H9 (cell line): Measurements from ENCODE around the gene AMBRA1. TPM values are rescaled to one million over a fixed set of nuclear protein-coding genes. Genes with fewer than 3 reads are reported as not detected.

Experiments used
- DNase-seq: peaks from one replicate; pipeline ENCODE4 v3.0.0-alpha.2; 2017
- H2AFZ ChIP-seq: one replicate; pipeline ENCODE4 v1.6.1; 2013; ENCODE audit warnings: mild to moderate bottlenecking, low read length, control low read depth, moderate library complexity
- H2AK5ac ChIP-seq: 2 replicates; pipeline ENCODE4 v1.6.1; 2013; ENCODE audit warnings: low read length, control low read depth, mixed read lengths; ENCODE audit not compliant: insufficient read length
- H2BK120ac ChIP-seq: one replicate; pipeline ENCODE4 v1.6.1; 2013; ENCODE audit warnings: low read depth, mild to moderate bottlenecking, low read length, control low read depth, inconsistent platforms; ENCODE audit not compliant: poor library complexity, severe bottlenecking
- H2BK12ac ChIP-seq: 2 replicates; pipeline ENCODE4 v1.6.1; 2013; ENCODE audit warnings: low read length, control low read depth, mixed read lengths, low read depth; ENCODE audit not compliant: insufficient read length
- H2BK15ac ChIP-seq: 2 replicates; pipeline ENCODE4 v1.6.1; 2013; ENCODE audit warnings: low read depth, low read length, control low read depth
- H2BK20ac ChIP-seq: one replicate; pipeline ENCODE4 v1.6.1; 2013; ENCODE audit warnings: low read depth, mild to moderate bottlenecking, low read length, control low read depth, inconsistent platforms; ENCODE audit not compliant: poor library complexity, severe bottlenecking
- H2BK5ac ChIP-seq: 2 replicates; pipeline ENCODE4 v1.6.1; 2013; ENCODE audit warnings: low read length, control low read depth, mixed read lengths; ENCODE audit not compliant: insufficient read length
- H3K14ac ChIP-seq: 2 replicates; pipeline ENCODE4 v1.6.1; 2013; ENCODE audit warnings: low read length, control low read depth; ENCODE audit not compliant: insufficient read depth
- H3K18ac ChIP-seq: 2 replicates; pipeline ENCODE4 v1.6.1; 2013; ENCODE audit warnings: low read depth, mild to moderate bottlenecking, mixed read lengths, low read length, control low read depth; ENCODE audit not compliant: insufficient read length
- H3K23ac ChIP-seq: 2 replicates; pipeline ENCODE4 v1.6.1; 2013; ENCODE audit warnings: low read length, control low read depth, mixed read lengths, low read depth; ENCODE audit not compliant: insufficient read length
- H3K23me2 ChIP-seq: 2 replicates; pipeline ENCODE4 v1.6.1; 2013; ENCODE audit warnings: low read depth, mild to moderate bottlenecking, mixed read lengths, low read length, control low read depth; ENCODE audit not compliant: insufficient read length, poor library complexity, severe bottlenecking
- H3K27ac ChIP-seq: 2 replicates; pipeline ENCODE4 v1.5.1; 2013; ENCODE audit warnings: low read length, control low read depth, mixed read lengths, low read depth; ENCODE audit not compliant: insufficient read length
- H3K27me3 ChIP-seq: 2 replicates; pipeline ENCODE4 v1.6.1; 2013; ENCODE audit warnings: low read length, control low read depth, inconsistent platforms; ENCODE audit not compliant: insufficient read depth
- H3K4ac ChIP-seq: 2 replicates; pipeline ENCODE4 v1.6.1; 2013; ENCODE audit warnings: low read depth, mild to moderate bottlenecking, control low read depth, inconsistent platforms, low read length, moderate library complexity
- H3K4me1 ChIP-seq: 2 replicates; pipeline ENCODE4 v1.6.1; 2013; ENCODE audit warnings: low read length, control low read depth, inconsistent platforms; ENCODE audit not compliant: insufficient read depth
- H3K4me2 ChIP-seq: 2 replicates; pipeline ENCODE4 v1.6.1; 2013; ENCODE audit warnings: low read length, control low read depth, mixed read lengths; ENCODE audit not compliant: insufficient read length, insufficient read depth
- H3K56ac ChIP-seq: 2 replicates; pipeline ENCODE4 v1.6.1; 2013; ENCODE audit warnings: low read depth, mild to moderate bottlenecking, mixed read lengths, low read length, control low read depth; ENCODE audit not compliant: insufficient read length
- H3K79me1 ChIP-seq: 2 replicates; pipeline ENCODE4 v1.6.1; 2013; ENCODE audit warnings: low read depth, mild to moderate bottlenecking, moderate library complexity, low read length, control low read depth, inconsistent platforms; ENCODE audit not compliant: insufficient read depth, poor library complexity, severe bottlenecking
- H3K79me2 ChIP-seq: 2 replicates; pipeline ENCODE4 v1.6.1; 2013; ENCODE audit warnings: low read length, control low read depth, inconsistent platforms; ENCODE audit not compliant: insufficient read depth
- H3K9ac ChIP-seq: 2 replicates; pipeline ENCODE4 v1.6.1; 2013; ENCODE audit warnings: low read length, control low read depth, mixed read lengths; ENCODE audit not compliant: insufficient read length; ENCODE audit errors: extremely low read depth
- H3K9me3 ChIP-seq: one replicate; pipeline ENCODE4 v1.6.1; 2013; ENCODE audit warnings: low read depth, low read length, inconsistent platforms; ENCODE audit not compliant: control insufficient read depth
- H3T11ph ChIP-seq: one replicate; pipeline ENCODE4 v1.6.1; 2013; ENCODE audit warnings: mild to moderate bottlenecking, low read length, control low read depth, inconsistent platforms
- H4K20me1 ChIP-seq: one replicate; pipeline ENCODE4 v1.6.1; 2013; ENCODE audit not compliant: control insufficient read depth, insufficient read length, insufficient read depth
- H4K5ac ChIP-seq: 2 replicates; pipeline ENCODE4 v1.6.1; 2013; ENCODE audit warnings: low read depth, mild to moderate bottlenecking, mixed read lengths, low read length, control low read depth; ENCODE audit not compliant: insufficient read length
- H4K8ac ChIP-seq: replicated peaks from 2 replicates; pipeline ENCODE4 v1.6.1; 2013; ENCODE audit warnings: low read length, control low read depth, mixed read lengths, low read depth; ENCODE audit not compliant: insufficient read length
- H4K91ac ChIP-seq: 2 replicates; pipeline ENCODE4 v1.6.1; 2013; ENCODE audit warnings: low read depth, mild to moderate bottlenecking, moderate library complexity, mixed read lengths, low read length, control low read depth; ENCODE audit not compliant: insufficient read length
- H3K27ac Mint-ChIP-seq, 3 experiments: 2 replicates in 2 of 3; 3 replicates in 1 of 3; pipeline ENCODE4 v1.8.0; 2020 to 2021; ENCODE audit warnings: mixed read lengths in 3 of 3, mild to moderate bottlenecking in 1 of 3, moderate library complexity in 1 of 3
- H3K27me3 Mint-ChIP-seq: 2 replicates; pipeline ENCODE4 v1.8.0; 2021; ENCODE audit warnings: low read depth, mild to moderate bottlenecking, moderate library complexity, mixed read lengths
- H3K36me3 Mint-ChIP-seq, 3 experiments: 2 replicates in 2 of 3; 3 replicates in 1 of 3; pipeline ENCODE4 v1.8.0; 2020 to 2021; ENCODE audit warnings: low read depth in 3 of 3, mixed read lengths in 3 of 3; ENCODE audit not compliant: insufficient read depth in 1 of 3
- H3K4me1 Mint-ChIP-seq, 2 experiments: 2 replicates each; pipeline ENCODE4 v1.8.0; 2020; ENCODE audit warnings: mixed read lengths in 2 of 2
- H3K4me3 Mint-ChIP-seq, 2 experiments: 2 replicates in 1 of 2; 3 replicates in 1 of 2; pipeline ENCODE4 v1.8.0; 2020 to 2021; ENCODE audit warnings: mild to moderate bottlenecking in 2 of 2, mixed read lengths in 2 of 2, moderate library complexity in 1 of 2
- H3K9me3 Mint-ChIP-seq, 2 experiments: 2 replicates in 1 of 2; 3 replicates in 1 of 2; pipeline ENCODE4 v1.8.0; 2020; ENCODE audit warnings: mild to moderate bottlenecking in 2 of 2, mixed read lengths in 2 of 2, moderate library complexity in 1 of 2
- WGBS: extraction: QIAGEN DNeasy Blood & Tissue Kit; methylation state at CpG from one replicate; pipeline ENCODE4 v1.1.7; 2013; ENCODE audit warnings: missing lambda C conversion rate, low lambda C conversion rate, mixed read lengths; ENCODE audit not compliant: insufficient read length; ENCODE audit errors: extremely low coverage; 5-methylcytosine and 5-hydroxymethylcytosine counted together
- total RNA-seq: library from RNA; stranded (reverse); gene quantifications from 2 replicates; pipeline ENCODE4 v1.2.1, GENCODE V29; 2021
- TF ChIP-seq, protein P1 (sequence below): fragments of 200-600 bp; sonication (generic); conservative IDR thresholded peaks from 3 replicates; pipeline ENCODE4 v1.8.0; 2021; ENCODE audit warnings: antibody characterized with exemption, mild to moderate bottlenecking

The AMBRA1 gene
- total RNA-seq, 1 experiment from 2014 or later = 37.5 TPM

DNA sequence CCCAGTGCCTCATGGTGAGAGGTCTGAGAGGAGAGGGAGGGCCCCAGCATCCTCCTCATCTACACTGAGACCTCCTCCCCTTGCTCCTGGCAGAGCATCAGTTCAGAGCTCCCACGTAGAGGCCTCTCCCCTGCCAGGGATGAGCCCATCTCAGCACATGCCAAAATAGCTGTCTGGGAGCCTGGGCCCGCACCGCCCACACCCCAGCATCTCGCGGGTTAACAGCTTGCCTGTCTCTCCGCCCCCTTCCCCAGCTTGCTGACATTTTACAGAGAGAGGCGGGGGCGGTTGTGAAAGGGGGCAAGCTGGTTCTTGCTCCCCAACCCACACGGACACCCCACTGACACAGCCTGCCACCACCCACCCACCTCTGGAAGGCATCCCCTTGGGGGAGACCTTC lies 240.1 kb downstream of the AMBRA1 start:
- Histone ChIP-seq H3K27ac (no peak overlapping the region), H2BK120ac (no peak overlapping the region), H4K91ac (no peak overlapping the region), H2BK5ac (no peak overlapping the region), H3K23ac (no peak overlapping the region), H2AFZ (no peak overlapping the region), H2BK15ac (no peak overlapping the region), H3K4me1 (peaks cover 6% of the 10 kb centered on the region; the same call in 1 of the 2 replicates), H4K20me1 (no peaks in the 10 kb centered on the region), H3K4ac (no peak overlapping the region), H4K5ac (no peak overlapping the region), H3K79me2 (peaks cover 8% of the 10 kb centered on the region; the same call in 1 of the 2 replicates), H3K18ac (no peak overlapping the region), H3T11ph (no peak overlapping the region), H4K8ac (no peak overlapping the region), H2BK12ac (no peak overlapping the region), H3K9ac (no peak overlapping the region), H3K27me3 (no peaks in the 10 kb centered on the region), H3K9me3 (no peaks in the 10 kb centered on the region), H2BK20ac (no peak overlapping the region), H3K56ac (no peak overlapping the region), H2AK5ac (no peak overlapping the region), H3K23me2 (no peaks in the 10 kb centered on the region), H3K4me2 (no peak overlapping the region), H3K79me1 (peaks cover 9% of the 10 kb centered on the region), H3K14ac (no peak overlapping the region)
- DNase-seq = no peak
- no peak overlapping the region; a peak in 1 of 7 replicates for H3K27ac Mint-ChIP-seq
- no peaks in the 10 kb centered on the region for H3K9me3 Mint-ChIP-seq
- H3K4me3 Mint-ChIP-seq = no peak overlapping the region
- TF ChIP-seq, protein P1, sequence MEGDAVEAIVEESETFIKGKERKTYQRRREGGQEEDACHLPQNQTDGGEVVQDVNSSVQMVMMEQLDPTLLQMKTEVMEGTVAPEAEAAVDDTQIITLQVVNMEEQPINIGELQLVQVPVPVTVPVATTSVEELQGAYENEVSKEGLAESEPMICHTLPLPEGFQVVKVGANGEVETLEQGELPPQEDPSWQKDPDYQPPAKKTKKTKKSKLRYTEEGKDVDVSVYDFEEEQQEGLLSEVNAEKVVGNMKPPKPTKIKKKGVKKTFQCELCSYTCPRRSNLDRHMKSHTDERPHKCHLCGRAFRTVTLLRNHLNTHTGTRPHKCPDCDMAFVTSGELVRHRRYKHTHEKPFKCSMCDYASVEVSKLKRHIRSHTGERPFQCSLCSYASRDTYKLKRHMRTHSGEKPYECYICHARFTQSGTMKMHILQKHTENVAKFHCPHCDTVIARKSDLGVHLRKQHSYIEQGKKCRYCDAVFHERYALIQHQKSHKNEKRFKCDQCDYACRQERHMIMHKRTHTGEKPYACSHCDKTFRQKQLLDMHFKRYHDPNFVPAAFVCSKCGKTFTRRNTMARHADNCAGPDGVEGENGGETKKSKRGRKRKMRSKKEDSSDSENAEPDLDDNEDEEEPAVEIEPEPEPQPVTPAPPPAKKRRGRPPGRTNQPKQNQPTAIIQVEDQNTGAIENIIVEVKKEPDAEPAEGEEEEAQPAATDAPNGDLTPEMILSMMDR = no peak
- no peaks in the 10 kb centered on the region for H3K27me3 Mint-ChIP-seq
- H3K36me3 Mint-ChIP-seq = peaks cover 0 to 13% (median 0%) of the 10 kb centered on the region in 3 experiments; a peak in 2 of 7 replicates
- H3K4me1 Mint-ChIP-seq = peaks cover 55 to 69% of the 10 kb centered on the region in 2 experiments
- no CpG with 5 or more reads among the region's 9 CpGs for WGBS
